ENCODE measurements around the gene SGSH.

GRCh38 chr17:80246266-80246681 is 26.1 kb upstream of the SGSH start:
- TF ChIP-seq GATA3 (IDR thresholded peaks at IDR 0.05; ENCODE audit: low read depth, low read length) (no peak), GATA2 (IDR thresholded peaks at IDR 0.05; ENCODE audit: low read depth, low read length) (no peak)

Data from SH-SY5Y (cell line).